Thoracic aorta (tissue), 2 donors: ENCODE measurements around the gene MED13. TPM values are rescaled to one million over a fixed set of nuclear protein-coding genes. Genes with fewer than 3 reads are reported as not detected.

Experiments
- ATAC-seq: fragments of 150-250 bp; one replicate; pipeline ENCODE4 v1.8.0; 2017; ENCODE audit warnings: low read depth; ENCODE audit not compliant: insufficient number of reproducible peaks, low FRiP score
- DNase-seq: peaks from one replicate; pipeline ENCODE4 v3.0.0-alpha.2; 2020; ENCODE audit warnings: low spot score
- H3K27ac ChIP-seq, 2 donors: fragments of 200-600 bp; sonication (generic); 1 replicate in 1 of 2; 2 replicates in 1 of 2; pipeline ENCODE4 v1.5.1; 2016; ENCODE audit warnings: mild to moderate bottlenecking in 2 of 2, moderate library complexity in 2 of 2
- H3K27me3 ChIP-seq: fragments of 200-600 bp; sonication (generic); replicated peaks from 2 replicates; pipeline ENCODE4 v1.6.0; 2016; ENCODE audit warnings: mild to moderate bottlenecking; ENCODE audit not compliant: insufficient read depth
- H3K36me3 ChIP-seq: fragments of 200-600 bp; sonication (generic); one replicate; pipeline ENCODE4 v1.5.1; 2016
- H3K4me1 ChIP-seq, 2 donors: fragments of 200-600 bp; sonication (generic); 1 replicate in 1 of 2; 2 replicates in 1 of 2; pipeline versions ENCODE4 v1.5.1 to v1.6.0; 2016; ENCODE audit warnings: low read depth in 2 of 2, mild to moderate bottlenecking in 1 of 2; ENCODE audit not compliant: control insufficient read depth in 1 of 2
- H3K4me3 ChIP-seq: fragments of 200-600 bp; sonication (generic); 2 replicates; pipeline ENCODE4 v1.5.1; 2016; ENCODE audit warnings: mild to moderate bottlenecking
- H3K9me3 ChIP-seq: fragments of 200-600 bp; sonication (generic); 2 replicates; pipeline ENCODE4 v1.5.1; 2016
- CTCF ChIP-seq: fragments of 200-600 bp; sonication (generic); IDR thresholded peaks from one replicate; pipeline ENCODE4 v1.5.1; 2019; ENCODE audit warnings: antibody characterized with exemption
- total RNA-seq, 2 donors: library from RNA; depleted of rRNA; stranded (reverse); fragments of >200 nt; gene quantifications; one replicate each; pipeline versions ENCODE4 v1.1.0 to v1.2.3, GENCODE V29; 2016

MED13 gene
- total RNA-seq, 2 donors from 2014 or later: 87.6 to 92.2 TPM

GRCh38 chr17:62093188-62094155, 28.4 kb upstream of the MED13 start:
- no peaks in the 10 kb centered on the region for H3K9me3 ChIP-seq
- no peak for TF ChIP-seq CTCF
- DNase-seq (no peak), ATAC-seq (no peak)
- no peaks in the 10 kb centered on the region for H3K27me3 ChIP-seq
- H3K27ac ChIP-seq: no peak overlapping the region
- no peak overlapping the region for H3K4me3 ChIP-seq
- no peaks in the 10 kb centered on the region for H3K36me3 ChIP-seq
- H3K4me1 ChIP-seq: no peaks in the 10 kb centered on the region

- no peak for DNase-seq
- H3K4me3 ChIP-seq: no peak overlapping the region
- no peaks in the 10 kb centered on the region for H3K4me1 ChIP-seq
- H3K36me3 ChIP-seq: no peaks in the 10 kb centered on the region
- no peak for TF ChIP-seq CTCF
- H3K27me3 ChIP-seq: no peaks in the 10 kb centered on the region
- no peak overlapping the region for H3K27ac ChIP-seq
- ATAC-seq: no peak
- H3K9me3 ChIP-seq: no peaks in the 10 kb centered on the region
Measured at GRCh38 chr17:62092784-62093183, 27.7 kb upstream of the MED13 start.

GRCh38 chr17:62091804-62092203, 26.7 kb upstream of the MED13 start:
- no peak for TF ChIP-seq CTCF
- no peak overlapping the region for H3K27ac ChIP-seq
- H3K9me3 ChIP-seq: no peaks in the 10 kb centered on the region
- no peak for ATAC-seq
- DNase-seq: no peak
- no peaks in the 10 kb centered on the region for H3K4me1 ChIP-seq
- H3K27me3 ChIP-seq: no peaks in the 10 kb centered on the region
- H3K4me3 ChIP-seq: no peak overlapping the region
- H3K36me3 ChIP-seq: no peaks in the 10 kb centered on the region

GRCh38 chr17:62090868-62091267, 25.8 kb upstream of the MED13 start:
- no peak for ATAC-seq
- H3K4me1 ChIP-seq: no peaks in the 10 kb centered on the region
- TF ChIP-seq CTCF: no peak
- no peak overlapping the region for H3K4me3 ChIP-seq
- DNase-seq: no peak
- no peaks in the 10 kb centered on the region for H3K9me3 ChIP-seq
- H3K27ac ChIP-seq: no peak overlapping the region
- no peaks in the 10 kb centered on the region for H3K36me3 ChIP-seq
- H3K27me3 ChIP-seq: no peaks in the 10 kb centered on the region

- DNase-seq (no peak), ATAC-seq (no peak)
- TF ChIP-seq CTCF: no peak
- no peak overlapping the region for H3K4me3 ChIP-seq
- H3K36me3 ChIP-seq: no peaks in the 10 kb centered on the region
- H3K9me3 ChIP-seq: no peaks in the 10 kb centered on the region
- H3K4me1 ChIP-seq: no peaks in the 10 kb centered on the region
- no peak overlapping the region for H3K27ac ChIP-seq
- no peaks in the 10 kb centered on the region for H3K27me3 ChIP-seq
Measured at GRCh38 chr17:62090021-62090824, 25.1 kb upstream of the MED13 start.
